ENCODE results near the gene MTMR6. TPM values are rescaled to one million over a fixed set of nuclear protein-coding genes. Genes with fewer than 3 reads are reported as not detected.

MTMR6 gene
- total RNA-seq, 1 experiment from 2014 or later = 9.7 TPM

DNA sequence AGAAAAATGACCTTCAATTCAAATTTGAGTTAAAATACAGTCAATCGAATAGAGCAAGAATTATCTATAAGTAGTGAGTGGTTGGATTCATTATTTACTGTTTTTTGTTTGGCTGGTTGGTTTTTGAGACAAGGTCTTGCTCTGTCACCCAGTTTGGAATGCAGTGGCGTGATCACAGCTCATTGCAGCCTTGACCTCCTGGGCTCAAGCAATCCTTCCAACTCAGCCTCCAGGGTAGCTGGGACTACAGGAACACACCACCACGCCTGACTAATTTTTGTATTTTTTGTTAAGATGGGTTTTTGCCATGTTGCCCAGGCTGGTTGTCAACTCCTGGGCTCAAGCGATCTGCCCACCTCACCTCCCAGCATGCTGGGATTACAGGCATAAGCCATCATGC lies 25.0 kb downstream of the MTMR6 start:
- in situ Hi-C loops (cut with HindIII; ENCODE audit: low pct_unique_long_range_greater_than_20kb, low sequenced_read_pairs) (no loop called here), intact Hi-C loops (cut with micrococcal nuclease; ENCODE audit: unreplicated experiment) (no loop called here)
- ATAC-seq (no peak), DNase-seq (ENCODE audit: low read depth, low spot score) (no peak)
- no TSS peak for BruUV-seq (replicated peaks)
- Histone ChIP-seq H3K4me3 (ENCODE audit: low read depth in 2 of 2, low read length in 2 of 2) (no peak overlapping the region), H3K27me3 (ENCODE audit: control insufficient read depth, insufficient read depth, low read length) (no peaks in the 10 kb centered on the region), H3K4me1 (ENCODE audit: control insufficient read depth, insufficient read depth, low read length) (no peaks in the 10 kb centered on the region), H3K27ac (ENCODE audit: low read length) (no peak overlapping the region), H3K36me3 (ENCODE audit: control insufficient read depth, insufficient read depth, low read length) (peaks cover 6% of the 10 kb centered on the region), H3K9me3 (ENCODE audit: control insufficient read depth, insufficient read depth, low read depth, low read length) (no peaks in the 10 kb centered on the region)
- CTCF ChIA-PET = no interaction called here
- TF ChIP-seq POLR2AphosphoS5 (IDR thresholded peaks at IDR 0.05; ENCODE audit: low read depth, low read length) (no peak), SIN3A (IDR thresholded peaks at IDR 0.05; ENCODE audit: borderline replicate concordance, insufficient read depth, low read depth, low read length) (no peak), TCF7L2 (IDR thresholded peaks at IDR 0.05; ENCODE audit: low read depth, low read length) (no peak)
- TF ChIP-seq, protein P1, sequence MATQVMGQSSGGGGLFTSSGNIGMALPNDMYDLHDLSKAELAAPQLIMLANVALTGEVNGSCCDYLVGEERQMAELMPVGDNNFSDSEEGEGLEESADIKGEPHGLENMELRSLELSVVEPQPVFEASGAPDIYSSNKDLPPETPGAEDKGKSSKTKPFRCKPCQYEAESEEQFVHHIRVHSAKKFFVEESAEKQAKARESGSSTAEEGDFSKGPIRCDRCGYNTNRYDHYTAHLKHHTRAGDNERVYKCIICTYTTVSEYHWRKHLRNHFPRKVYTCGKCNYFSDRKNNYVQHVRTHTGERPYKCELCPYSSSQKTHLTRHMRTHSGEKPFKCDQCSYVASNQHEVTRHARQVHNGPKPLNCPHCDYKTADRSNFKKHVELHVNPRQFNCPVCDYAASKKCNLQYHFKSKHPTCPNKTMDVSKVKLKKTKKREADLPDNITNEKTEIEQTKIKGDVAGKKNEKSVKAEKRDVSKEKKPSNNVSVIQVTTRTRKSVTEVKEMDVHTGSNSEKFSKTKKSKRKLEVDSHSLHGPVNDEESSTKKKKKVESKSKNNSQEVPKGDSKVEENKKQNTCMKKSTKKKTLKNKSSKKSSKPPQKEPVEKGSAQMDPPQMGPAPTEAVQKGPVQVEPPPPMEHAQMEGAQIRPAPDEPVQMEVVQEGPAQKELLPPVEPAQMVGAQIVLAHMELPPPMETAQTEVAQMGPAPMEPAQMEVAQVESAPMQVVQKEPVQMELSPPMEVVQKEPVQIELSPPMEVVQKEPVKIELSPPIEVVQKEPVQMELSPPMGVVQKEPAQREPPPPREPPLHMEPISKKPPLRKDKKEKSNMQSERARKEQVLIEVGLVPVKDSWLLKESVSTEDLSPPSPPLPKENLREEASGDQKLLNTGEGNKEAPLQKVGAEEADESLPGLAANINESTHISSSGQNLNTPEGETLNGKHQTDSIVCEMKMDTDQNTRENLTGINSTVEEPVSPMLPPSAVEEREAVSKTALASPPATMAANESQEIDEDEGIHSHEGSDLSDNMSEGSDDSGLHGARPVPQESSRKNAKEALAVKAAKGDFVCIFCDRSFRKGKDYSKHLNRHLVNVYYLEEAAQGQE (IDR thresholded peaks at IDR 0.05; ENCODE audit: insufficient read depth in 1 of 2, low read depth in 2 of 2, low read length in 1 of 2) = no peak
- TF ChIP-seq, protein P2, sequence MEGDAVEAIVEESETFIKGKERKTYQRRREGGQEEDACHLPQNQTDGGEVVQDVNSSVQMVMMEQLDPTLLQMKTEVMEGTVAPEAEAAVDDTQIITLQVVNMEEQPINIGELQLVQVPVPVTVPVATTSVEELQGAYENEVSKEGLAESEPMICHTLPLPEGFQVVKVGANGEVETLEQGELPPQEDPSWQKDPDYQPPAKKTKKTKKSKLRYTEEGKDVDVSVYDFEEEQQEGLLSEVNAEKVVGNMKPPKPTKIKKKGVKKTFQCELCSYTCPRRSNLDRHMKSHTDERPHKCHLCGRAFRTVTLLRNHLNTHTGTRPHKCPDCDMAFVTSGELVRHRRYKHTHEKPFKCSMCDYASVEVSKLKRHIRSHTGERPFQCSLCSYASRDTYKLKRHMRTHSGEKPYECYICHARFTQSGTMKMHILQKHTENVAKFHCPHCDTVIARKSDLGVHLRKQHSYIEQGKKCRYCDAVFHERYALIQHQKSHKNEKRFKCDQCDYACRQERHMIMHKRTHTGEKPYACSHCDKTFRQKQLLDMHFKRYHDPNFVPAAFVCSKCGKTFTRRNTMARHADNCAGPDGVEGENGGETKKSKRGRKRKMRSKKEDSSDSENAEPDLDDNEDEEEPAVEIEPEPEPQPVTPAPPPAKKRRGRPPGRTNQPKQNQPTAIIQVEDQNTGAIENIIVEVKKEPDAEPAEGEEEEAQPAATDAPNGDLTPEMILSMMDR (IDR thresholded peaks at IDR 0.05) = no peak
- POLR2A ChIA-PET = no interaction called here

DNA sequence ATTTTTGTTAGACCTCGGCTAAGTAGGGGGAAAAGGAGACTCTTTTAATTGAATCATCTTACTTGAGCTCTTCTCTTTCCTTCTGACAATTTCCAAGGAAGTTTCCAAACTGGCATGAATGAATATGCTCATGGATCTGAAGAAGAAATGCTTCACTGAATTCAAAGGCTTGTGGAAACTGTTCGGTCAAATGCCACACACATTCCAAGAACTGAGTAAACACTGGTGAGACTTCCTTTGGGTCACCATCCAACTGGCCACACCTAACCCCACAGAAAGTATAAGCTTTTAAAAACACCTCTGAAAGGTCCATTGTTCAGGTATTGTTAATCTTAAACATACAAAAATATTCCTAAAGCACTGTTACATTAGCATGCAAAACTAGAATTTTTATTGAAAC lies 33.6 kb downstream of the MTMR6 start:
- no TSS peak for BruUV-seq (replicated peaks)
- no peaks in the 10 kb centered on the region; the same call in 1 of the 2 replicates for H3K4me1 ChIP-seq (ENCODE audit: control insufficient read depth, insufficient read depth, low read length)
- in situ Hi-C loops (cut with HindIII; ENCODE audit: low pct_unique_long_range_greater_than_20kb, low sequenced_read_pairs) (no loop called here), intact Hi-C loops (cut with micrococcal nuclease; ENCODE audit: unreplicated experiment) (no loop called here)
- TF ChIP-seq, protein P1 (IDR thresholded peaks at IDR 0.05; ENCODE audit: insufficient read depth in 1 of 2, low read depth in 2 of 2, low read length in 1 of 2) = no peak
- CTCF ChIA-PET = no interaction called here
- peaks cover 8% of the 10 kb centered on the region; the same call in 1 of the 2 replicates for H3K36me3 ChIP-seq (ENCODE audit: control insufficient read depth, insufficient read depth, low read length)
- no peak overlapping the region for H3K4me3 ChIP-seq (ENCODE audit: low read depth in 2 of 2, low read length in 2 of 2)
- POLR2A ChIA-PET = no interaction called here
- H3K27me3 ChIP-seq (ENCODE audit: control insufficient read depth, insufficient read depth, low read length) = no peaks in the 10 kb centered on the region
- DNase-seq (ENCODE audit: low read depth, low spot score) (no peak), ATAC-seq (no peak)
- no peak overlapping the region for H3K27ac ChIP-seq (ENCODE audit: low read length)
- no peaks in the 10 kb centered on the region for H3K9me3 ChIP-seq (ENCODE audit: control insufficient read depth, insufficient read depth, low read depth, low read length)

Measured in Panc1 (cell line).